ENCODE measurements around the gene SCARB1.
A peak's percentile ranks its signal among the peaks of the same experiment; 100 is the strongest.

SCARB1 gene

DNA sequence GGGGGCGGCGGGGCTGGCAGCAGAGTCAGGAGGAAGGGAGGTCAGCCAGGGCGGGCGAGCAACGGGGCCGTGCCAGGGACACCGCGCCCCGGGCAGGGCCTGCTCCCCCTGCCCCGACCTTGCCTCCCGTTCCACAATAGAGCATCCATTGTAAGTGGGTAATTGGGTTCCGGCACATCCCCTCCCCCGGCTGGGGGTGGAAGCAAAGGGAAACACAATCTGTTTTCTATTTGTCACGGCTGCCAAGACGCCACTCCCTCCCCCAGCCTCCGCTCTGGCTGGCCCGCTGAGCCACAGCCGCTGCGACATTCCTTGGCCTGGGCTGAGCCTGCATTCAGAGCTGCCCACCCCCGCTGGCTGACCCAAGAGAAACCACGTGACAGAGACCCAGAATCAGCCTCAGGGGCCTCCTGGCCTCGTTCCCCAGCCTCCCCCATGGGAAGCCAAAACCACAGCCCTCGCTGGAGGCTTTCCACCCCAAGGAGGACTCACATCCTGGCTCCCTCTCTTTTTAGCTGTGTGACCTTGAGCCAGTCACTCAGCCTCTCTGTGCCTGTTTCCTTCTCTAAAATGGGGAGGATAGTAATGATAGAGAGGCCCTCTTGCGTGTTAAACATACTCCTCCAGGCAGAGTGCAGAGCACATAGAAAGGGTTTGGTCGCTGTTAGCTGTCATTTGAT is 117.6 kb downstream of the SCARB1 start:
- peak; percentile 96 for DNase-seq (ENCODE audit: low spot score)

DNA sequence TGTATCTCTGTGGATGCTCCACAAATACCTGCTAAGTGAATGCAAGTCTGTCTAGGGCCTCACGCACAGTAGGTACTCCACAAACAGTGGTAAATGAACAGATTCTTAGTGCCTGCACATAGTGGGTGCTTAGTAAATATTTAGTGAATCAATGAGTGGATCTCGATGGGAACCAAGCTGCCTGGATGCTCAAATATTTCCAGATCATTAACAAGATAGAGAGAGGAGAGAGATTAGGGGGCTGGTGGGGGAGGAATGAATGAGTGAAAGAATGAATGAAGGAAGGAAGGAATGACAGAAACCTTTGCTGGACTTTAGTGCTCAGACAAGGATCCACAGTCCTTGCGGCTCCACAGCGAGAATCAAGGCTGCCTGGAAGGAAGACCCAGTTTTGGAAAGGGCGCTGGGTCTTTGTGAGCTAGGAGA is 118.2 kb downstream of the SCARB1 start:
- DNase-seq (ENCODE audit: low spot score) = no peak

GRCh38 chr12:124744659-124745464 is 118.8 kb downstream of the SCARB1 start:
- peak; percentile 34 for DNase-seq (ENCODE audit: low spot score)

GRCh38 chr12:124744273-124744640 is 119.4 kb downstream of the SCARB1 start:
- DNase-seq (ENCODE audit: low spot score) = no peak

- no peak for DNase-seq (ENCODE audit: low spot score)
Observed at GRCh38 chr12:124743479-124744272, 120.0 kb downstream of the SCARB1 start.

DNA sequence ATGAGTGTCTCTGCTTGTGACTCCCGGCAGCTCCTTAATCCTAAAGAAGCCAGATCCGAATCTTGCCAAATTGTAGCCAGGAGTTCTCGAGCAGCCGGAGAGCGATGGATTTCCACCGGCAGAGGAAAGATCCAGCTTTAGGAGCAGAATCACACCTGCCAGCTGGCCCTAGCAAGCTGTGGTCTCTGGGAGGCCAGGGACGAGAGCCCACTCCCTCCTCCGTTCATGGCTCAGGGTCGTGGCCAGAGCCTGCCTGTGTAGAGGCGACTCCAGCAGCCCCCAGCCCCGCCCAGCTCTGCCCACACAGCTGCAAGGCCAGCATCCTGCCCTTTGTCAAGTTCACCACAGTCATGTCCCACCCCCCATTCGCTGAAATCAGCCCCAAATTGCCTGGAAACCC is 121.0 kb downstream of the SCARB1 start:
- DNase-seq (ENCODE audit: low spot score) = no peak

GRCh38 chr12:124742111-124742510 is 121.6 kb downstream of the SCARB1 start:
- DNase-seq (ENCODE audit: low spot score) = no peak

DNA sequence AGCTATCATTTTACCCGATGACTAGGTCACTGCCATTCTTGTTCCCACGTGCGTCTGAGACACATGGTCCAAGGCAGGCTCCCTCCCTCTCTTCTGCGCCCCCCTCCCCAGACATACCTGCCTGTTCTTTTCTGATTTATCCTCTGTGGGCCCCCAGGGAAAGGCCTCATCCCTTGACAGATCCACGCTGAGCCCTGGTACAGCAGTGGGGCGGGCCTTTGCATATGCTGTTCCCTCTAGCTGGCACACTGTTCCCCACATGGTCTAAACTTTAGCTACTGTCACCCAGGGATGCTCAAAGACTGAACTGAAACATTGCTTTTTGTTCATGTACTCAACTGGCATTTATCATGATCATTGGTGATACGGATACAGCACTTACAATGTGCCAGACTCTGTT is 122.5 kb downstream of the SCARB1 start:
- DNase-seq (ENCODE audit: low spot score) = no peak

- no peak for DNase-seq (ENCODE audit: low spot score)
Observed at GRCh38 chr12:124740691-124741137, 123.0 kb downstream of the SCARB1 start.

- DNase-seq (ENCODE audit: low spot score) = no peak
Observed at GRCh38 chr12:124739953-124740561, 123.6 kb downstream of the SCARB1 start.

- DNase-seq (ENCODE audit: low spot score) = no peak
Observed at GRCh38 chr12:124738636-124739467, 124.8 kb downstream of the SCARB1 start.

GRCh38 chr12:124737772-124738635 is 125.7 kb downstream of the SCARB1 start:
- DNase-seq (ENCODE audit: low spot score) = no peak

DNA sequence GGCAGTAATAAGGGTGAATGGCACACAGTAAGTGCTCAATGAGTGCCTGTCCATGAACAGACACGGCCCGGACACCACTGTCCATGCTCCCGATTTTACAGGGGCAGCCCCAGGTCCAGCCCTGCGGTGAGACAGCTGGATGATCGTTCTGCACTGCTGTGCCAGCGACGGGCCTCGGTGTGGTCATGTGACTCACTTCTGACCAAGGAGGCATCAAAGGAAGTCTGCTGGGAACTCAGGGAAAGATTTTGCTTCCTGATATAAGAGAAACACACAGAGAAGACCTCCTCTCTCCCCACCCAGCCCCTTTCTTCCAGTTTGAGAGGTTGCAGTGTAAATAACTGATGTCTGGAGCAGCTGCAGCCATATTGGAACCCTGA is 126.6 kb downstream of the SCARB1 start:
- DNase-seq (ENCODE audit: low spot score) = no peak

DNA sequence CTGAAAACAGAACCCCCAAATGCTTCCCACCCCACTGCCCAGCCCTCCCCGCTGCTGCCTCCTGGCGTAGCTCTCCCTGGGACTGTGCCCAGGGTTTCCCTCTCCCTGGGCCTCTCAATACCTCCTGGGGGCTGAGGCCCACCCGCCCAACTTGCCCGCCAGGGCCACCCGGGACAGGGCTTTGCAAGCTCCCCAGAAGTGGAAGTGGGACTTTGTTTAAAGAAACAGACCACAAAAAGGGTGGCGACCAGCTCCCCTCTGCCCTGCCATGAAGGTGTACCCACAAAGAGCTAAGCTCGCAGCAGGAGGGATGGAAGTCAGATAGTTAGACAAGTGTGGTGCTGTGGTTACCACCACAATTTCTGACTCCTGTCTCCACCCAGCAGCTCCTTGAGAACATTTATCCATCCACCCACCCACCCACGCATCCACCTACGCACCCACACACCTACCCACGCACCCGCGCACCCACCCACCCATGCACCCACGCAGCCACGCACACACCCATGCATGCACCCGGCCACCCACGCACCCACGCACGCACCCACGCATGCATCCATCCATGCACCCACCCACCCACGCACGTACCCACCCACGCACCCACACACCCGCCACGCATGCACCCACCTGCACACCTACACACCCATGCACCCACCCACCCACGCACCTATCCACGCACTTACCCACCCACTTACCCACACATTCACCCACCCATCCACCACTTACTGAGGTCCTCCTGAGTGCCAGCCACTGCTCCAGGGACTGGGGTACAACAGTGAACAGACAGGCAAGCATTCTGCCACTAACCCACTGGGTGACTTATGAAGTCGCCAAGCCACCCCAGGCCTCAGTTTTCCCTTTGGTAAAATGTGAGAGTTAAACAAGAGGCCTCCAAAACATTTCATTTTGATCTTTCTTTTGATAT is 127.3 kb downstream of the SCARB1 start:
- DNase-seq (ENCODE audit: low spot score) = no peak

GRCh38 chr12:124734224-124734788 is 129.4 kb downstream of the SCARB1 start:
- DNase-seq (ENCODE audit: low spot score) = no peak

GRCh38 chr12:124733086-124733485 is 130.6 kb downstream of the SCARB1 start:
- no peak for DNase-seq (ENCODE audit: low spot score)

DNA sequence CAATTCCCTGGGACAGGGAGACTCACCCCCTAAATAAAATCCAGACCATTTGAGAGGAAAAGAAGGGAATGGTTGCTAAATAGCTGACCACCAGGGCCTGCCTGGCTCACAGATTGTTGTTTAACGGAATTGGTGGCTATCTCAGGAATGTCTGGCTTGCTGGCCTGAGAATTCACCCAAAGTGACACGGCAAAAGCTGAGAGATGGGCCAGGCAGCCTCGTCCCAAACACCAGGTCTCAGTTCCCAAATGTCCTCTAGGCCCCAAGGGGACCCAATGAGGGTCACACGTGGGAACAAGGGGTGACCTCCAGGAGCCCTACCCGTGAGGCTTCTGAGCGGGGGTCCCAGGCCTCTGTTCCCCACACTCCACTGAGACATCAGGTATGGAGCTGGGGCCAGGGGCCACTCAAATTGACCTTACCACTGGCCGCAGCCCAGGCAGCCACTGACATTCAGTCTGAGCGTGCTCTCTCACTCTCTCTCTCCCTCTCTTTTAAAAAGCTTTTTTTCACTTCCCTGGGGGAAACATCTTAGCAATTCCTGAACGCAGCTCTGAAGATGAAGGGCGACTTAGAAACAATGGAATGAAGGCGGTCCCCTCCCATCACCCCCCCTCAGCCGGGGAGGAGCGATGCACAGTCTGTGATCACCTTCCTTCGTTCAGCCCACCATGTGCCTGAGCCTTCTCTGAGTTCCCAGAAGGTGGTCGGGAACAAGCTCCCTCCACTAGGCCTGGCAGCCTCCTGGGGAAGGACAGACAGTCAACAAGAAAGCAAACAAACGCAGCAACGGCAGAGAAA is 131.2 kb downstream of the SCARB1 start:
- DNase-seq (ENCODE audit: low spot score) = peak; percentile 77

DNA sequence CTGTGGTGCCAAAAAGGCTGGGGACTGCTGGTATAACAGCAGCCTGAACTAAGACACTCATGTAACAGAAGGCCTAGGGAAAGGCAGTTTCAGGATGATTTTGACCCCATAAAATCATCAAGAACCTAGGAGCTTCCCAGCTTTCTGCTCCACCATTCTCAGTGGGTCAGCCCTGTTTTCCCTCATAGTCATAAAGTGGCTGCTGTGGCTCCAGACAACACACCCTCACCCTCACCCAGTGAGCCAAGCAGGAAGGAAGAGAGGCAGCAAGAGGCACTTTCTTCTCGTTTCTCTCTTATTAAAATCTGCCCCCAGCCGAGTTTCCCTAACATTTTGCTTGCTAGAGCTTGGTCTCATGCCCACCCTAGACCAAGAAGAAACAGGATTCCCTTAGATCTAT is 131.8 kb downstream of the SCARB1 start:
- DNase-seq (ENCODE audit: low spot score) = no peak
